Esophagus squamous epithelium (tissue), 4 donors: Measurements from ENCODE around the gene LYPD5.

Experiments used
- CTCF ChIP-seq, 6 experiments: fragments of 450-650 bp in 4 of 6; fragments of 200-600 bp in 2 of 6; sonication (generic) in 2 of 6; IDR thresholded peaks; one replicate each; pipeline ENCODE4 v1.5.1; 2016 to 2019; ENCODE audit warnings: antibody characterized with exemption in 6 of 6, mild to moderate bottlenecking in 4 of 6, moderate library complexity in 4 of 6
- POLR2A ChIP-seq, 4 donors: fragments of 450-650 bp; IDR thresholded peaks; one replicate each; pipeline ENCODE4 v1.6.1; 2017; ENCODE audit warnings: antibody characterized with exemption in 4 of 4, mild to moderate bottlenecking in 4 of 4, moderate library complexity in 3 of 4

- TF ChIP-seq CTCF (IDR thresholded peaks at IDR 0.05): no peak
- TF ChIP-seq POLR2A (IDR thresholded peaks at IDR 0.05): no peak
These were observed 15.6 kb downstream of the LYPD5 start for GRCh38 chr19:43786665-43787064.
